ENCODE results near the gene SLC22A17. TPM values are rescaled to one million over a fixed set of nuclear protein-coding genes. Genes with fewer than 3 reads are reported as not detected.

The SLC22A17 gene
- total RNA-seq, 1 experiment from 2014 or later: 5.9 TPM

DNA sequence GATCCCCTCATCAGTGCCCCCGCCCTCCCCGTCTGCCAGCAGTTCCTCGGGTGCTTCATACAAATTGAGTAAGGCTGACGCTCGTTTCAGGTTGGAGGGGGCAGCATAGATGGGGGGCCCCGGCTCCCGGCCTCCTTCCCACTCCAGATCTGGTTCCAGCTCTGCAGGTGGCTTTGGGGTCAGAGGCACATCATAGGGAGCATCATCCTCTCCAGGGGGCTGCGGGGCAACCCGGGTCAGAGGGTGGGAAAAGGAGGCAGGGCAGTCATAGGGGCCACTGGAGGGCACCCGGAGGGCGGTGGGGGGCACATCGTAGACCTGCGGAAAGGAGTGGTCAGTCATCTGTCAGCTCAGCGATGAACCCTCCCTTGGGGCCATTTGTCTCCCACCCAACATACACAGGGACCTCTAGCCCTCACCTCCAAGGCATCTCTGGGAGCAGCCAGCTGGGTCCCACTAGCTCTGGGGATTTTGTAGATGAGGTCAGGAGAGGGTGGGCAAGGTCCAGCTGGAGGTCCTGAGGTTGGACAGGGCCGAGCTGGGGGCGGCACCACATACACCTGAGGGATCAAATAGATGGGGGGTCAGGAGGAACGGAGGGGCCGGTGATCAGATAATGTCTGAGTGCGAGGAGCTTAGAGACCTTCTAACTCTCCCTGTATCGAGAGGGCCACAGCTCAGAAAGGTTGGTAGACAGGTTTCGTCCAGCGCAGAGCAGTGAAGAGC lies 7.2 kb upstream of the SLC22A17 start:
- no peaks in the 10 kb centered on the region for H3K9me3 ChIP-seq (ENCODE audit: control insufficient read depth in 1 of 2, insufficient read depth in 1 of 2, low read depth in 1 of 2, low read length in 2 of 2)
- TF ChIP-seq TCF7L2 (IDR thresholded peaks at IDR 0.05; ENCODE audit: borderline replicate concordance, extremely low read depth, insufficient read depth, insufficient read length) (no peak), EGR1 (IDR thresholded peaks at IDR 0.05; ENCODE audit: low read depth) (no peak), ELF1 (IDR thresholded peaks at IDR 0.05; ENCODE audit: borderline replicate concordance, low read depth) (no peak), ZFX (IDR thresholded peaks at IDR 0.05) (no peak), FOSL1 (IDR thresholded peaks at IDR 0.05; ENCODE audit: low read depth) (no peak), JUND (IDR thresholded peaks at IDR 0.05) (no peak), ATF3 (IDR thresholded peaks at IDR 0.05) (no peak), SIN3A (IDR thresholded peaks at IDR 0.05; ENCODE audit: low read depth) (no peak), RAD21 (IDR thresholded peaks at IDR 0.05; ENCODE audit: low read depth) (no peak), YY1 (IDR thresholded peaks at IDR 0.05; ENCODE audit: extremely low read depth, insufficient replicate concordance, low read depth, low read length) (no peak), ZNF274 (IDR thresholded peaks at IDR 0.05; ENCODE audit: low read depth, low read length) (no peak), CEBPB (IDR thresholded peaks at IDR 0.05; ENCODE audit: low read depth) (no peak), POLR2AphosphoS5 (IDR thresholded peaks at IDR 0.05; ENCODE audit: low read depth, low read length) (no peak)
- TF ChIP-seq, protein P1, sequence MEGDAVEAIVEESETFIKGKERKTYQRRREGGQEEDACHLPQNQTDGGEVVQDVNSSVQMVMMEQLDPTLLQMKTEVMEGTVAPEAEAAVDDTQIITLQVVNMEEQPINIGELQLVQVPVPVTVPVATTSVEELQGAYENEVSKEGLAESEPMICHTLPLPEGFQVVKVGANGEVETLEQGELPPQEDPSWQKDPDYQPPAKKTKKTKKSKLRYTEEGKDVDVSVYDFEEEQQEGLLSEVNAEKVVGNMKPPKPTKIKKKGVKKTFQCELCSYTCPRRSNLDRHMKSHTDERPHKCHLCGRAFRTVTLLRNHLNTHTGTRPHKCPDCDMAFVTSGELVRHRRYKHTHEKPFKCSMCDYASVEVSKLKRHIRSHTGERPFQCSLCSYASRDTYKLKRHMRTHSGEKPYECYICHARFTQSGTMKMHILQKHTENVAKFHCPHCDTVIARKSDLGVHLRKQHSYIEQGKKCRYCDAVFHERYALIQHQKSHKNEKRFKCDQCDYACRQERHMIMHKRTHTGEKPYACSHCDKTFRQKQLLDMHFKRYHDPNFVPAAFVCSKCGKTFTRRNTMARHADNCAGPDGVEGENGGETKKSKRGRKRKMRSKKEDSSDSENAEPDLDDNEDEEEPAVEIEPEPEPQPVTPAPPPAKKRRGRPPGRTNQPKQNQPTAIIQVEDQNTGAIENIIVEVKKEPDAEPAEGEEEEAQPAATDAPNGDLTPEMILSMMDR (IDR thresholded peaks at IDR 0.05 in 2 of 3, conservative IDR thresholded peaks at IDR 0.05 in 1 of 3; ENCODE audit: borderline replicate concordance in 1 of 3, insufficient read depth in 1 of 3, low read depth in 2 of 3, low read length in 2 of 3): no peak
- TF ChIP-seq, protein P2, sequence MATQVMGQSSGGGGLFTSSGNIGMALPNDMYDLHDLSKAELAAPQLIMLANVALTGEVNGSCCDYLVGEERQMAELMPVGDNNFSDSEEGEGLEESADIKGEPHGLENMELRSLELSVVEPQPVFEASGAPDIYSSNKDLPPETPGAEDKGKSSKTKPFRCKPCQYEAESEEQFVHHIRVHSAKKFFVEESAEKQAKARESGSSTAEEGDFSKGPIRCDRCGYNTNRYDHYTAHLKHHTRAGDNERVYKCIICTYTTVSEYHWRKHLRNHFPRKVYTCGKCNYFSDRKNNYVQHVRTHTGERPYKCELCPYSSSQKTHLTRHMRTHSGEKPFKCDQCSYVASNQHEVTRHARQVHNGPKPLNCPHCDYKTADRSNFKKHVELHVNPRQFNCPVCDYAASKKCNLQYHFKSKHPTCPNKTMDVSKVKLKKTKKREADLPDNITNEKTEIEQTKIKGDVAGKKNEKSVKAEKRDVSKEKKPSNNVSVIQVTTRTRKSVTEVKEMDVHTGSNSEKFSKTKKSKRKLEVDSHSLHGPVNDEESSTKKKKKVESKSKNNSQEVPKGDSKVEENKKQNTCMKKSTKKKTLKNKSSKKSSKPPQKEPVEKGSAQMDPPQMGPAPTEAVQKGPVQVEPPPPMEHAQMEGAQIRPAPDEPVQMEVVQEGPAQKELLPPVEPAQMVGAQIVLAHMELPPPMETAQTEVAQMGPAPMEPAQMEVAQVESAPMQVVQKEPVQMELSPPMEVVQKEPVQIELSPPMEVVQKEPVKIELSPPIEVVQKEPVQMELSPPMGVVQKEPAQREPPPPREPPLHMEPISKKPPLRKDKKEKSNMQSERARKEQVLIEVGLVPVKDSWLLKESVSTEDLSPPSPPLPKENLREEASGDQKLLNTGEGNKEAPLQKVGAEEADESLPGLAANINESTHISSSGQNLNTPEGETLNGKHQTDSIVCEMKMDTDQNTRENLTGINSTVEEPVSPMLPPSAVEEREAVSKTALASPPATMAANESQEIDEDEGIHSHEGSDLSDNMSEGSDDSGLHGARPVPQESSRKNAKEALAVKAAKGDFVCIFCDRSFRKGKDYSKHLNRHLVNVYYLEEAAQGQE (IDR thresholded peaks at IDR 0.05; ENCODE audit: low read depth): no peak
- TF ChIP-seq, protein P3, sequence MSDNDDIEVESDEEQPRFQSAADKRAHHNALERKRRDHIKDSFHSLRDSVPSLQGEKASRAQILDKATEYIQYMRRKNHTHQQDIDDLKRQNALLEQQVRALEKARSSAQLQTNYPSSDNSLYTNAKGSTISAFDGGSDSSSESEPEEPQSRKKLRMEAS (IDR thresholded peaks at IDR 0.05): no peak
- no TSS peak for BruUV-seq (replicated peaks)

More for the DNA sequence above, 7.2 kb upstream of the SLC22A17 start:
- 0 out of 2 replicates have a peak, but pooled peaks cover 3% of the 10 kb centered on the region for H3K27me3 ChIP-seq (ENCODE audit: insufficient read depth, low read length)
- no peak overlapping the region for H2AFZ ChIP-seq (ENCODE audit: low read depth, low read length, poor library complexity, severe bottlenecking)
- no peak overlapping the region for H3K4me2 ChIP-seq (ENCODE audit: low read length)
- H3K4me3 ChIP-seq (replicated peaks in 1 of 2; ENCODE audit: low read depth in 1 of 2, low read length in 2 of 2): no peak overlapping the region
- no peaks in the 10 kb centered on the region for H3K79me2 ChIP-seq (ENCODE audit: insufficient read depth, low read length)
- H3K9me2 ChIP-seq (ENCODE audit: insufficient read depth): no peaks in the 10 kb centered on the region
- no peaks in the 10 kb centered on the region for H4K20me1 ChIP-seq (ENCODE audit: insufficient read depth)
- no peaks in the 10 kb centered on the region for H3K36me3 ChIP-seq (ENCODE audit: control insufficient read depth in 1 of 2, insufficient read depth in 2 of 2, low read length in 2 of 2)
- ChIA-PET CTCF (interaction anchor here (0.7 to 2.8 kb wide), 9 partner anchors 14 to 291 kb away, joined by 3 to 14 read pairs (median 5); partner anchors contain the start of genes HOMEZ and PABPN1), RAD21 (ENCODE audit: low non-redundant PET in 1 of 2, low total read pairs in 2 of 2, uncharacterized antibody in 2 of 2, unreplicated experiment in 2 of 2) (interaction anchor here in 1 of 2 experiments (0.9 to 1.6 kb wide), 2 partner anchors 20 to 33 kb away, joined by 3 to 6 read pairs; no protein-coding TSS in a partner anchor), POLR2A (no interaction called here)
- intact Hi-C loops (cut with micrococcal nuclease): no loop called here
- ATAC-seq (no peak), DNase-seq (ENCODE audit: low read depth, low spot score) (no peak)
- H3K4me1 ChIP-seq (ENCODE audit: control insufficient read depth in 1 of 2, insufficient read depth in 2 of 2, low read length in 2 of 2): no peaks in the 10 kb centered on the region
- no peak overlapping the region for H3K9ac ChIP-seq (ENCODE audit: low read length)
- no peak overlapping the region for H3K27ac ChIP-seq (ENCODE audit: low read depth, low read length)
